HG02885 (cell line): ENCODE measurements around the gene ADGRG3.
"Not testable (repeated sequence)": the region's sequence is repeated elsewhere in the genome, so short reads cannot be mapped to it uniquely, and the experiment has no call there.

Experiments
- ATAC-seq: cut with Tn5 transposase; IDR thresholded peaks from one replicate; pipeline ENCODE4 v1.9.1; 2021; ENCODE audit warnings: mild to moderate bottlenecking; ENCODE audit not compliant: unreplicated experiment, poor library complexity

Gene ADGRG3

GRCh38 chr16:57661510-57661909 is 6.6 kb upstream of the ADGRG3 start:
- ATAC-seq = no peak

GRCh38 chr16:57661936-57662906 is 5.9 kb upstream of the ADGRG3 start:
- ATAC-seq = no peak

DNA sequence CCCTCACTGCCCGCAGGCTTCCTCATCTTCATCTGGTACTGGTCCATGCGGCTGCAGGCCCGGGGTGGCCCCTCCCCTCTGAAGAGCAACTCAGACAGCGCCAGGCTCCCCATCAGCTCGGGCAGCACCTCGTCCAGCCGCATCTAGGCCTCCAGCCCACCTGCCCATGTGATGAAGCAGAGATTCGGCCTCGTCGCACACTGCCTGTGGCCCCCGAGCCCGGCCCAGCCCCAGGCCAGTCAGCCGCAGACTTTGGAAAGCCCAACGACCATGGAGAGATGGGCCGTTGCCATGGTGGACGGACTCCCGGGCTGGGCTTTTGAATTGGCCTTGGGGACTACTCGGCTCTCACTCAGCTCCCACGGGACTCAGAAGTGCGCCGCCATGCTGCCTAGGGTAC is 4.7 kb upstream of the ADGRG3 start:
- no peak for ATAC-seq

DNA sequence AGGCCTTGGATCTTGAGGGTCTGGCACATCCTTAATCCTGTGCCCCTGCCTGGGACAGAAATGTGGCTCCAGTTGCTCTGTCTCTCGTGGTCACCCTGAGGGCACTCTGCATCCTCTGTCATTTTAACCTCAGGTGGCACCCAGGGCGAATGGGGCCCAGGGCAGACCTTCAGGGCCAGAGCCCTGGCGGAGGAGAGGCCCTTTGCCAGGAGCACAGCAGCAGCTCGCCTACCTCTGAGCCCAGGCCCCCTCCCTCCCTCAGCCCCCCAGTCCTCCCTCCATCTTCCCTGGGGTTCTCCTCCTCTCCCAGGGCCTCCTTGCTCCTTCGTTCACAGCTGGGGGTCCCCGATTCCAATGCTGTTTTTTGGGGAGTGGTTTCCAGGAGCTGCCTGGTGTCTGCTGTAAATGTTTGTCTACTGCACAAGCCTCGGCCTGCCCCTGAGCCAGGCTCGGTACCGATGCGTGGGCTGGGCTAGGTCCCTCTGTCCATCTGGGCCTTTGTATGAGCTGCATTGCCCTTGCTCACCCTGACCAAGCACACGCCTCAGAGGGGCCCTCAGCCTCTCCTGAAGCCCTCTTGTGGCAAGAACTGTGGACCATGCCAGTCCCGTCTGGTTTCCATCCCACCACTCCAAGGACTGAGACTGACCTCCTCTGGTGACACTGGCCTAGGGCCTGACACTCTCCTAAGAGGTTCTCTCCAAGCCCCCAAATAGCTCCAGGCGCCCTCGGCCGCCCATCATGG is 4.0 kb upstream of the ADGRG3 start:
- no peak for ATAC-seq

DNA sequence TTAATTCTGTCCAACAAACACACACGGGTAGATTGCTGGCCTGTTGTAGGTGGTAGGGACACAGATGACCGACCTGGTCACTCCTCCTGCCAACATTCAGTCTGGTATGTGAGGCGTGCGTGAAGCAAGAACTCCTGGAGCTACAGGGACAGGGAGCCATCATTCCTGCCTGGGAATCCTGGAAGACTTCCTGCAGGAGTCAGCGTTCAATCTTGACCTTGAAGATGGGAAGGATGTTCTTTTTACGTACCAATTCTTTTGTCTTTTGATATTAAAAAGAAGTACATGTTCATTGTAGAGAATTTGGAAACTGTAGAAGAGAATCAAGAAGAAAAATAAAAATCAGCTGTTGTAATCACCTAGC is 3.5 kb upstream of the ADGRG3 start:
- ATAC-seq = no peak

GRCh38 chr16:57665541-57665940 is 2.6 kb upstream of the ADGRG3 start:
- no peak for ATAC-seq

GRCh38 chr16:57666353-57667047 is 1.6 kb upstream of the ADGRG3 start:
- ATAC-seq = no peak

GRCh38 chr16:57667048-57667525 is 1.0 kb upstream of the ADGRG3 start:
- no peak for ATAC-seq

GRCh38 chr16:57667526-57668262 is 412 bp upstream of the ADGRG3 start:
- no peak for ATAC-seq

- no peak for ATAC-seq
Observed at GRCh38 chr16:57668630-57669475, 747 bp downstream of the ADGRG3 start.

DNA sequence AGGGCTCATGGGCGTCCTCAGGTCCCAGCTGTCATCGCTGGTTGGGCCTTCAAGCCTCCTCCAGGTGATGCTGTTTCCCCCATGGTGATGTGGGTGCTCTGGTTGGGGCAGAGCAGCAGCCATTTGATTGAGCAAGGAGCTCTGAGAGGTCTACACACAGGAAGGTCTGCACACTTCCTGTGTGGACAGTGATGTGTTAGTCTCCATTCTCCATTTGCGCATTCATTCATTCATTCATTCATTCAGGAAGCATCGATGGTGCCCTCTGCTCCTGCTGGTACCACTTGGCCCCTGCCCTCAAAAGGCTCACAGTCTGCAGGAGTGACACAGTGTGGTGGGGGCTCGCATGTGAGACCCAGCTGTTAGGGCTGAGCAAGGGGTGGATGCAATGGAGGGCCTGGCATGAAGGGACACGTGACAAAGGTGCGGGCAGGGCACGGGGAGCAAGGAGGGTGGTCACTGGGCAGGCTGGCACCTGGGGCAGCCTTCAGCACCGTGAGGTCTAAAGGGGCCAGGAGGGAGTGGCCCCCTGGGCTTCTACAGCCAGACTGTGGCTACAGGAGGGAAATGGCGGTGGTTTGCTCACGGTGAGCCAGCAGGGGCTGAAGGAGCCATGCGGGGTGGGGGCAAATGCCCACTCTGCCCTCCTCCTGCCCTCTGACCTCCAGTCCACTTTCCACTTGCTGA is 1.5 kb downstream of the ADGRG3 start:
- no peak for ATAC-seq

GRCh38 chr16:57670196-57670595 is 2.1 kb downstream of the ADGRG3 start:
- ATAC-seq = no peak

DNA sequence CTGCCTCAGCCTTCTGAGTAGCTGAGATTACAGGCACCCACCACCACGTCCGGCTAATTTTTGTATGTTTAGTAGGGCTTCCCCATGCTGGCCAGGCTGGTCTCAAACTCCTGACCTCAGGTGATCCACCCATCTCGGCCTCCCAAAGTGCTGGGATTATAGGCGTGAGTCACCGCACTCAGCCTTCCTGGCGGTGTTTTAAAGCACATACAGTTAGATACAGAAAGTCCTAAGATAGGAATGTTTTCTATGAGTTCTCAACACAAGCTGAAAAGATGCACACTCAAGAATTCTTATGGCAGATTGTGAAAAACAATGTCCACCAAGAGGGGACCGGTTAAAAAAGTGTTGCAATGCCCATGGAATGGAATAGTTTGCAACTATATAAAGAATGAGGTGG is 3.3 kb downstream of the ADGRG3 start:
- ATAC-seq = not testable (repeated sequence)

- ATAC-seq = no peak
Observed at GRCh38 chr16:57672416-57672815, 4.3 kb downstream of the ADGRG3 start.

- ATAC-seq = no peak
Observed at GRCh38 chr16:57672824-57673223, 4.7 kb downstream of the ADGRG3 start.

DNA sequence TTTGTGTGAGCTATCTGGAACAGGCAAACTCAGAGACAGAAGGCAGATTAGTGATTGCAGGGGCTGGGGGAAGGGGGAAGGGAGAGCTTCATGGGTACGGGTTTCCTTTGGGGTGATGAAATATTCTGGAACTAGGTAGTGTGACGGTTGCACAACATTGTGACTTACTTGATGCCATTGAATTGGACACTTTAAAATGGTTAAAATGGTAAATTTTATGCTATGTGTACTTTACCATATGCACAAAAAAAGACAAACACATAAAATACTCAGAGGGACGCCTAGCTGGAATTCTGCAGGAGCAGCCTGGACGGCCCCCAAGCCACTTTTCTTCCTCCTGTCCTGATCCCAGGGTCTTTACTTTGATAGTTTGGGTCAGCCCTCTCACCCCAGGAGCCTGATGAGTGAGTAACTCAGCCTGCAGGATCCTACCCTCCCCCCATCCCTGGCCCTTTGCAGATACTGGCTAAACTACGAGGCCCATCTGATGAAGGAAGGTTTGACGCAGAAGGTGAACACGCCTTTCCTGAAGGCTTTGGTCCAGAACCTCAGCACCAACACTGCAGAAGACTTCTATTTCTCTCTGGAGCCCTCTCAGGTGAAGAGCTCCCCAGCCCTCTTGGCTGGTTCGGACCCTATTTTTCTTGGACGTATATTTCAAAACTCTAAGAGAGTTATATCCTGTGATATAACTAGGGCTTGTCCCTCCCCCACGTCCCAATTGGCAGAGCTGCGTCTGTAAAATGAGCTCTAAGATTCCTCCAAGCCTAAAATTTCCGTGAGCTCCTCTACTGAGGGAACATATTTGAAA is 7.8 kb downstream of the ADGRG3 start:
- no peak for ATAC-seq

- ATAC-seq = no peak
Observed at GRCh38 chr16:57676553-57677085, 8.5 kb downstream of the ADGRG3 start.
